ENCODE measurements around the gene S1PR5.

S1PR5 gene

DNA sequence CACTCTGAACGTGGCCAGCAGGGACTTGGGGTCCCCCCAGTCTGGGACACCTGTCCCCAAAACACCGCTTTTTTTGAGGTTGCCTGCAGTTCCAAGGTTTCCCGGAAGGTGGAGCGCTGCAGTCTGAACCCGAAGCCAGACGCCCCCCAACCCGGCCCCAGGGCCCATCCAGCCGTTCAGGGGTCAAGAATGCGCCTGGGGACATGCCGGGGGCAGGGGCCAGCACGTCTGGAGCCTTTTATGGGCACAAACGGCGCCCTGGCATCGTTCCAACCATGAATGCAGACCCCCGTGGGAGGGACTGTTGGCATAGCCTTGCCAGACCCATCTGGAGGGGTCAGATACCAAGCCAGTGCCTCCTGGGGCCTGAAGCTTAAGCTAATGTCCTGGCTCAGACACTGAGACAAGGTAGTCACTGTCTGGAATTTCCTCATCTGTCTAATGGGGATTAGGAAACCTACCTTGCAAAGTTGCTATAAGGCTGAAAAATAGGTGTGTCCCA lies 6.9 kb downstream of the S1PR5 start:
- TF ChIP-seq, protein P1, sequence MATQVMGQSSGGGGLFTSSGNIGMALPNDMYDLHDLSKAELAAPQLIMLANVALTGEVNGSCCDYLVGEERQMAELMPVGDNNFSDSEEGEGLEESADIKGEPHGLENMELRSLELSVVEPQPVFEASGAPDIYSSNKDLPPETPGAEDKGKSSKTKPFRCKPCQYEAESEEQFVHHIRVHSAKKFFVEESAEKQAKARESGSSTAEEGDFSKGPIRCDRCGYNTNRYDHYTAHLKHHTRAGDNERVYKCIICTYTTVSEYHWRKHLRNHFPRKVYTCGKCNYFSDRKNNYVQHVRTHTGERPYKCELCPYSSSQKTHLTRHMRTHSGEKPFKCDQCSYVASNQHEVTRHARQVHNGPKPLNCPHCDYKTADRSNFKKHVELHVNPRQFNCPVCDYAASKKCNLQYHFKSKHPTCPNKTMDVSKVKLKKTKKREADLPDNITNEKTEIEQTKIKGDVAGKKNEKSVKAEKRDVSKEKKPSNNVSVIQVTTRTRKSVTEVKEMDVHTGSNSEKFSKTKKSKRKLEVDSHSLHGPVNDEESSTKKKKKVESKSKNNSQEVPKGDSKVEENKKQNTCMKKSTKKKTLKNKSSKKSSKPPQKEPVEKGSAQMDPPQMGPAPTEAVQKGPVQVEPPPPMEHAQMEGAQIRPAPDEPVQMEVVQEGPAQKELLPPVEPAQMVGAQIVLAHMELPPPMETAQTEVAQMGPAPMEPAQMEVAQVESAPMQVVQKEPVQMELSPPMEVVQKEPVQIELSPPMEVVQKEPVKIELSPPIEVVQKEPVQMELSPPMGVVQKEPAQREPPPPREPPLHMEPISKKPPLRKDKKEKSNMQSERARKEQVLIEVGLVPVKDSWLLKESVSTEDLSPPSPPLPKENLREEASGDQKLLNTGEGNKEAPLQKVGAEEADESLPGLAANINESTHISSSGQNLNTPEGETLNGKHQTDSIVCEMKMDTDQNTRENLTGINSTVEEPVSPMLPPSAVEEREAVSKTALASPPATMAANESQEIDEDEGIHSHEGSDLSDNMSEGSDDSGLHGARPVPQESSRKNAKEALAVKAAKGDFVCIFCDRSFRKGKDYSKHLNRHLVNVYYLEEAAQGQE (IDR thresholded peaks at IDR 0.05; ENCODE audit: insufficient read depth in 1 of 2, low read depth in 2 of 2, low read length in 2 of 2) = no peak
- TF ChIP-seq POLR2AphosphoS5 (IDR thresholded peaks at IDR 0.05; ENCODE audit: low read depth, low read length) = no peak

DNA sequence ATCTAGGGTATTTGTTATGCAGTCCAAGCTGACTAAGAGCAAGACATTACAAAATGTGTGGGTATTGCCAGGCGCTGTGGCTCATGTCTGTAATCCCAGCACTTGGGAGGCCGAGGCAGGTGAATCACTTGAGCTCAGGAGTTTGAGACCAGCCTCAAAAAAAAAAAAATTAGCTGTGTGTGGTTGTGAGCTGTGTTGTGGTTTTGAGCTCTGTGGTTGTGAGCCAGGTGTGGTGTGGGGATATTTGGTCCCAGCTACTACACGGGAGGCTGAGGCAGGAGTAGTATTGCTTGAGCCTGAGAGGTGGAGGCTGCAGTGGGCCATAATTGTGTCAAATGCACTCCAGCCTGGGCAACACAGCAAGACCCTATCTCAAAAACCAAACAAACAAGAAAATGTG lies 8.5 kb downstream of the S1PR5 start:
- TF ChIP-seq TAF1 (IDR thresholded peaks at IDR 0.05; ENCODE audit: borderline replicate concordance, insufficient read depth, low read length) = no peak

DNA sequence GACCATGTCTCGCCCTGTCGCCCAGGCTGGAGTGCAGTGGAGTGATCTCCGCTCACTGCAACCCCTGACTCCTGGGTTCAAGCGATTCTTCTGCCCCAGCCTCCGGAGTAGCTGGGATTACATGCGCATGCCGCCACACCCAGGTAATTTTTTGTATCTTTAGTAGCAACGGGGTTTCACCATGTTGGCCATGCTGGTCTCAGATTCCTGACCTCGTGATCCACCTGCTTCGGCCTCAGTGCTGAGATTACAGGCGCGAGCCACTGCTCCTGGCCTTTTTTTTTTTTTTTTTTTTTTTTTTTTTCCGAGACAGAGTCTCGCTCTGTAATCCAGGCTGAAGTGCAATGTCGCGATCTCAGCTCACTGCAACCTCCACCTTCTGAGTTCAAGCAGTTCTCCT lies 9.2 kb downstream of the S1PR5 start:
- TF ChIP-seq FOXP2 (optimal IDR thresholded peaks at IDR 0.05; ENCODE audit: borderline replicate concordance, extremely low read depth, extremely low read length, insufficient read depth) (no peak), TAF1 (IDR thresholded peaks at IDR 0.05; ENCODE audit: borderline replicate concordance, insufficient read depth, low read length) (no peak), POLR2AphosphoS5 (IDR thresholded peaks at IDR 0.05; ENCODE audit: low read depth, low read length) (no peak), SIN3A (IDR thresholded peaks at IDR 0.05; ENCODE audit: borderline replicate concordance, insufficient read depth, low read length) (no peak)
- TF ChIP-seq, protein P1 (IDR thresholded peaks at IDR 0.05; ENCODE audit: insufficient read depth in 1 of 2, low read depth in 2 of 2, low read length in 2 of 2) = no peak

DNA sequence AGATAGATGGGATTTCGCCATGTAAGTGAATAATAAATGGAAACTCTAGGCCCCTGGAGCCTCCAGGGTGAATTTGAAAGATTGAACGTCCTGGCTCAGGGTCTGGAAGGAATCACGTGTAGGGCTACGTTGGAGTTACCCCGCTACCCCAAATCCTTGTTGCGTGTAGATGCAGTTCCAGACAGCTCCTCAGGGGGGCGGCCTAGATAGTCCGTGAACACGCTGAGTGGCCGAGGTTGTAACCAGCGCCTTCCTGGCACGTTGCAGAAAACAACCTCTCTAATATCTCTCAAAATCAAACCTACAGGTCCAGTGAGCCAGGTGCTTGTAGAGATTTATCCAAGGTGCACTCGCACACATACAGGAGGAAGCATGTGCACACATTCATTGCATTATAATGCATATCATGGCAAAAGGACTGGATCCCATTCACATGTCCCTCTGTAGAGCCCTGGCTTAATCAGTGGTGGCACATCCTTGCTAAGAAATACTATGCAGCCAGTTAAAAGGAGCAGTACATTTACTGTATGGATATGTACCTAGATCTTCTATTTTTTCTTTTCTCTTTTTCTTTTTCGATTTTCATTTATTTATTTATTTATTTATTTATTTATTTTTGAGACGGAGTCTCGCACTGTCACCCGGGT lies 11.5 kb downstream of the S1PR5 start:
- TF ChIP-seq SIN3A (IDR thresholded peaks at IDR 0.05; ENCODE audit: borderline replicate concordance, insufficient read depth, low read length) (no peak), FOXP2 (optimal IDR thresholded peaks at IDR 0.05; ENCODE audit: borderline replicate concordance, extremely low read depth, extremely low read length, insufficient read depth) (peak; percentile 32)

DNA sequence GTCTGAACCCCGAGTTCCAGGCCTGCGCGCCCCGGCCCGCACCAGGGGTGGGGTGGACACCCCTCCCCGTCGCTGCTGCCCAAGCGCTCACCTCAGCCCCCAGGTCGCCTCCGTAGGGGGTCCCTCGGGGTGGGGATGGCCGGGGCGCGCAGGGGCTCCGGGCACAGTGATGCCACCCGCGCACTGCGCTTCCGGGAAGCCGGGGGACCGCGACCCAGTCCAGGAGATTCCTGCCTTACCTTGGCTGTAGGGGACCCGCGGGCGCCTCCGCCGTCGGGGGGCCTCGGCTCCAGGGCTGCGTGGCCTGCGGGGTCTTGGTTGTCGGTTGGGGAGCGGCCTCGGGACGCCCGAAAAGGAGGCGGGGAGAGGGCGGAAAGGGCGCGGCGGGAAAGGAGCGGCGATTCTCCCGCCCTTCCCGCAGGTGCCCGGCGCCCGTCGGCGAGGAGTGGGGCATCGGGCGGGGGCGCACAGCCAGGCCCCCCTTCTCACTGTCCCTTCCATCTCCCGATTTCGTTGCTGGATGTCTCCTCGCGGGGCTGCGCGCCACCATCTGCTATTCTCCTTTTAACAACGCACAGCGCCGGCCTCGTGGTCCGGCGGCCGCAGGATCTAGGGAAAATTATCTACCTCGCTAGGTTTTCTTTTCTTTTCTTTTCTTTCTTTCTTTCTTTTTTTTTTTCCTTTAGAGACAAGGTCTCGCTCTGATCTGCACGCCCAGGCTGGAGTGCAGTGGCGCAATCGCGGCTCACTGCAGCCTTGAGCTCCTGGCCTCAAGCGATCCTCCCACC lies 14.1 kb downstream of the S1PR5 start, which contains the start of gene KEAP1:
Gene KEAP1 (minus strand): TSS at position 355 of the 788 bp plus-strand sequence. CDS start 3,323 bp downstream, outside the sequence.
- TF ChIP-seq POLR2AphosphoS5 (IDR thresholded peaks at IDR 0.05; ENCODE audit: low read depth, low read length) (no peak), SIN3A (IDR thresholded peaks at IDR 0.05; ENCODE audit: borderline replicate concordance, insufficient read depth, low read length) (no peak), TAF1 (IDR thresholded peaks at IDR 0.05; ENCODE audit: borderline replicate concordance, insufficient read depth, low read length) (no peak), FOXP2 (optimal IDR thresholded peaks at IDR 0.05; ENCODE audit: borderline replicate concordance, extremely low read depth, extremely low read length, insufficient read depth) (no peak)
- TF ChIP-seq, protein P1 (IDR thresholded peaks at IDR 0.05; ENCODE audit: insufficient read depth in 1 of 2, low read depth in 2 of 2, low read length in 2 of 2) = no peak

DNA sequence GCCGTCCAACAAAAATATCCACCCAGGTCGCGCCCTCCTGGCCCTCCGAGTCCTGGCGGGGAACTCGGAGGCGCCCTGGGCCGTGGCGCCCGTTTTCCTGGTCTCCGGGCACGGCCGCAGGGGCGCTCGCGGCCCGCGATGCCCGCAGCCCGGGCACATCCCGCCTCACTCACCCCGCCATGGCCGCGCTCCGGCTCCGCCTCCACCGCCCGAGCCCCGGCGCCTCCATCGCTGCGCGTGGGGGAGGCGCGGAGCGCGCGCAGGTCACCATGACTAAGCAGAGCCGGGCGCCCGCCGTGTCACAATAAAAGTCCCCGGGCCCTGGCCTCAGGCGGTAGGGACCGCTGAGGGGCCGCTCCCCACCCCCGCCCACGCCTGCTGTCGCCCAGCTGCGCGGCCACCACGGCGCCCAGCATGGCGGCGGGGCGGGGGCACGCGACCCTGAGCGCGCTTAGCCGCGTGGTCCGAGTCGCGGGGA lies 14.7 kb downstream of the S1PR5 start:
- TF ChIP-seq FOXP2 (optimal IDR thresholded peaks at IDR 0.05; ENCODE audit: borderline replicate concordance, extremely low read depth, extremely low read length, insufficient read depth) = peak; percentile 91
- TF ChIP-seq, protein P1 (IDR thresholded peaks at IDR 0.05; ENCODE audit: insufficient read depth in 1 of 2, low read depth in 2 of 2, low read length in 2 of 2) = peak in 1 of 2 experiments; percentile 43; a peak in 1 of 4 replicates
- TF ChIP-seq SIN3A (IDR thresholded peaks at IDR 0.05; ENCODE audit: borderline replicate concordance, insufficient read depth, low read length) = peak; percentile 87; the same call in 1 of the 2 replicates
- peak; percentile 61; the same call in 1 of the 2 replicates for TF ChIP-seq POLR2AphosphoS5 (IDR thresholded peaks at IDR 0.05; ENCODE audit: low read depth, low read length)
- TF ChIP-seq TAF1 (IDR thresholded peaks at IDR 0.05; ENCODE audit: borderline replicate concordance, insufficient read depth, low read length) = peak; percentile 83; the same call in 1 of the 2 replicates
